SH-SY5Y (cell line): ENCODE results near the gene CBFA2T3.

Experiments used
- GATA2 ChIP-seq: IDR thresholded peaks from 2 replicates; pipeline ENCODE4 v1.6.1; 2011; ENCODE audit warnings: mild to moderate bottlenecking, low read depth, low read length
- GATA3 ChIP-seq: IDR thresholded peaks from 2 replicates; pipeline ENCODE4 v1.6.1; 2011; ENCODE audit warnings: low read depth, mild to moderate bottlenecking, low read length, moderate library complexity

Gene CBFA2T3

DNA sequence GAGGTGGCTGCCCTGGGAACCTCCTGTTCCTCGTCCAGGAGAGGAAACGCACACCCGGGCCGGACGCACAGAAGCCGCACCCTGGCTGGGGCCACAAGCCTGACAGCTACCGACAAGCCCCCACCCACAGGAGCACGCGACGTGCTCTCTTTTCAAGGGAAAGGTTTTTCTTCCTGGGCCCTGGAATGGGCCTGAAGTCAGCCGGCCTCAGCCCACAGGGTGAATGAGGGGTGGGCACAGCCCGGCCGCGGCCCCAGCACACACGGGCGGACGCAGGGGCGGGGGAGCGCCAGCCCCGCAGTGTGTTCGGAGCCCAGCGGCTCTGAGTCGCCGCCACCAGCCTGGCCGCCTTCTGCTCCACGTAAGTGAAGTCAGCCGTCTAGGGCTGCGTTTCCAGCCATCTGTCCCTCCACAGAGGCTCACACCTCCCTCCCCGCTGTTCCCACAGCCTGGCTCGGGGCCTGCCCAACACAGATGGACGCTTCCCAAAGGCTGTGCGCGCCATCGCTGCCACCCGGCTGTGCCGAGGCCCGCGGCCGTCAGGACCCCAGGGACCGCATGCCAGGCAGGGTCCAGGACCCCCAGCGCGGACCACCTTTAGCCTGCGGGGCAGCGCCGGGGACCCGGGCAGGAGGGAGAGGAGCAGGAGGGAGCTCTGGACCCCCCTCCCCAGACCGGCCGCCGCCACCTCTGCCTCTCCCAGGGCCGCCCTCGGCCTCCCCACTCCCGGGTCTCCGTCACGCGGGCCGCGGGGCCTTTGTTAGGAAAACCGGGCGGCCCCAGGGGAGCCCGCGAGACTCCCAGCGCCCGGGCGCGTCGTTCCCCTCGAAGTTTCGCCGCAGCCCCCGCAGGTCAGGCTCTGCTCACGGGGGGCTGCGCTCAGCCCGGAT, 36.8 kb downstream of the CBFA2T3 start:
- no peak for TF ChIP-seq GATA3
- TF ChIP-seq GATA2: no peak

DNA sequence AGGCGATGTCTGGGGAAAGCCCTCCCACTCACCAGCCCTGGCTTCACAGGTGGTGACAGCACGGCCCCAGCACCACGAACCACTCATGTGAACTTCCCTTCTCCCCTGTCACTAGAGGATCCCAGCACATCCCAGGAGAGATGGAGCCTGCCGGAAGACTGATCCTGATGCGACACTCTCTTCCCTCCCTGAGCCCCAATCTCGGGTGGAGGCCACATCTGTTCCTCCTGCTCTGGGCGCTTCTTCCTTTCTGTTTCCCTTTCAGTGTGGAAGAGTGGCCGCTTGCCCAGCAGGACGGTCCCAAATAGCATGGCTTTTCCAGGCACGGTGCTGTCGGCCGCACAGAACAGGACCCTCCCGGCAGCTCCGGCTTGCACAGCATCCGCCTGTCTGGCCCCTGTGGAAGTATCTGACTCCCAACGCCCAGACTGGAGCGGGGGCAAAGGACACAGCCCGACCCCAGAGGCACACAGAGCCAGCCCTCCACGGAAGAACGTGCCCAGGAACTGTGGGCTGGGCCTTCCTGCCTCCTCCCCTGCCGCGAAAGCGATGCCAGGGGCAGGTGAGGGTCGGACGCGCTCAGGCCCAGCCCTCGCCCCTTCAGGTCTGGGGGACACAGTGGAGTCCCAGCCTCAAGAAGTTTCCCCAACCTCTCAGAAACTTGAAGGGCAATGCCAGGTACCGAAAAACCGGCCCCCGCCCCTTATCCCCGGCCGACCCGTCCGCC, 37.6 kb downstream of the CBFA2T3 start:
- TF ChIP-seq GATA2 (no peak), GATA3 (no peak)

DNA sequence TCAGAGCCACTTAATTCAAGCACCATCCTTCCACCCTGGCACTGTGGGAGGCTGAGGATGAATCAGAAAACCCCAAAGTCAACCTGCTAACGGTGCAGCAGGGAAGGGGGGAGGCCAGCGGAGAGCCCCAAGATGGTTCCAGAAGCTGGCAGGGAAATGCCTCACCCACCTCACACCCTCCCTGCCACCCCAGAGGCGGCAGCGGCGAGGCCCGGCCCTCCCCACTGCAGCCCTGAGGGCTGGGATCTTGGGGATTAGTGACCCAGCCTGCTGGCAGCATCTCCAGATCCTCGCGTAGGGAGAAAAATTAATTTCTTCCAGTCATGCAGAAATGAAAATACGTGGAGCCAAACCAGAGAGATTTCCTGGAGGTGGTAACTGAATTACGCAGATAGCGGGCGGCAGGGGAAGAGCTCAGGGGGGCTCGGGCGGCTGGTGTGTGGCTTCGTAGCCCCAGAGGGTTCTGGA, 38.2 kb downstream of the CBFA2T3 start:
- TF ChIP-seq GATA2: peak; percentile 48; the same call in 1 of the 2 replicates
- no peak for TF ChIP-seq GATA3

DNA sequence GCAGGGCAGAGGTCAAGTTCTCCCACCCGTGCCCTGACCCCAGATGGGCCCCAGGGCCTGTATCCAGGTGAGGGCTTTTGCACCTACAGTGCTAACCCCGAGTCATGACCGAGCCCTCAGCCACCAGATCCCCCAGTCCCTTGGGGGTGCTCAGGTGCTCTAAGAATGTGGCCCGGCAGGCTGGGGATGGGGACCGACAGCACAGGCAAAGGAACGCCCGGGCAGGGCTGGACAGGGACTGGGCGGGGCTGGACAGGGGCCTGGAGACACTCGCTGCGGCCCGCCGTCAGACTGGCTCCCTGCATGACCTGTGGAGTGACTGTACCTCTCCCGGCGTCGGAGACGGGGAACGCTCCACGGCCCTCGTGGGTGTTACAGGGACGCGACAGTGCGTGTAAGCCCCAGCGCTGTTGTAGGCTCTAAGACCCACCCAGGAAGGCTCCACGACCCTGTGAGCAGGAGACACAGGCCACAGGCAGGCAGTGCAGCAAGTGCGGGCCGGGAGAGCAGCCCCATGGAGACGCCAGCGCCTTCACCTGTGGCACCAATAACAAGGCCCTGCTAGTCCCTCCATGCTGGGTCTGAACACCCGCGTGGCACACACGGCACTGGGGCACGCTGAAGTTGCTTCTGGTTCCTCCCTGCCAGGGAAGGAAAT, 38.8 kb downstream of the CBFA2T3 start:
- TF ChIP-seq GATA2: no peak
- no peak for TF ChIP-seq GATA3

DNA sequence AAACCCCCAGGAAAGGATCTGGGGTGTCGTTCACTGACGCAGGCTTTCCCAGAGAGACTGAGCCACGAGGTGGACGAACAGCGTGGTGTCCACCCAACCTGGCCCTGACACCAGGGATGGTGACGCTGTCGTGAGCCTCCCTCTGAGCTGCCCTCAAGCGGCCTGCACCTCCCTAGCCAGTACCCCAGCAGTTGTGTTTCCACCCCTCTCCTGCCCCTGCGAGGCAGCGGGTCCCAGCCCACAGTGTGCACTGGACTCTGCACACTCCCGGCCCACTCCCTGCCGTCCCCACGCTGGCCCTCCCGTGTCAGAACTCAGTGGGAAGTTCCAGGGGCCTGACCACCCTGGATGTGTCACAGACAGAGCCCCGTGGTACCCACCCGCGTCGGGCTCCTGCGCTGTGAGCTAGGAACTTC, 39.8 kb downstream of the CBFA2T3 start:
- TF ChIP-seq GATA2: no peak
- TF ChIP-seq GATA3: no peak

DNA sequence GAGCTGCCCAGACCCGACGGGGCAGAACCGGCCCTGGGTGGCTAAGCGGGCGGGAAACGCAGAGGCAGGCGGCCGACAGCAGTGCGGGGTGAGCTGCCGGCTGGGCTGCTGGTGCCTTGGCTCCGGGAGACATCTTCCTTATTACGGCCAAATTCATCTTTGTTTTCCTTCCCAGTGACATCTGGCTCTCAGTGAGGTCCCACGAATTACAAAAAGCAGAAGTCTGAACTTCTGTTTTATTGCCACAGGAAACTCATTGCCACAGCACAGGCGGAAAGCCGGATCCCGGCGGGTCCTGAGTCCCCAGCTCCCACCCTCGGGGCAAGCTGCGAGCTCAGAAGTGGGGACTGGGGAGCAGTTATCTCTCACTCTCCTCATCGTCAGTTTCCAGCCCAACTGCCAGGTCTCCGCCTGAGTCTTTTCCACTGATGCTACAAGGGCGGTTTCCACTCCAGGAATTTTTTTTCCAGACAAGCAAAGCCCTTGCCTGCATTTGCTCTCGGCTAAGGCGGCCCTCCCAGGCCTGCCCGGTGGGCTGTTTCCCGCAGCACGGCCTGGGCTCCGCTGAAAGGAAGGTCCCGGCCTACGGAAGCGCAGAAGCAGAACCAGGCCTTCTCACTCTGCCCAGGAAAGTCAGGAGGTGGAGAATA, 40.3 kb downstream of the CBFA2T3 start:
- TF ChIP-seq GATA2 (no peak), GATA3 (no peak)

DNA sequence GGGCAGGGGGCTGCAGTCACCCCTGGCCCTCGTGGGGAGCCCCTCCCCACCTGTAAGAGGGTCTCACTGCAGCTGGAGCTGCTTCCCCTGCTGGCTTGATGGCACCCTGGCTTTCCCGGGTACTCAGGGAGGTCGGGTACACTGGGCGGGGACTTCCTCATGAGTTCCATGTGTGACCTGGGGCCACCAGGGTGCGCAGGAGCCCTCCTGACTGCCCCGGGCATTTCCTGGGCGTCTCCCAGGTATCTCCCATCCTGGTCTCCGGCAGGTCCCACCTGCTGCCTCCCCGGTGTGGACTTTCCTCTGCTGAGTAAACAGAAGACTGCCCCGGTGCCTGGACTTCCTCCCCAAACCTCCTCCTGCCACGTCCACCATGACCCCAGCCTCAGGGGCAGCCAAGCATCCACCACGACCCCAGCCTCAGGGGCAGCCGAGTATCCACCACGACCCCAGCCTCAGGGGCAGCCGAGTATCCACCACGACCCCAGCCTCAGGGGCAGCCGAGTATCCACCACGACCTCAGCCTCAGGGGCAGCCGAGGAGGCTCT, 40.9 kb downstream of the CBFA2T3 start:
- TF ChIP-seq GATA3: no peak
- no peak for TF ChIP-seq GATA2

DNA sequence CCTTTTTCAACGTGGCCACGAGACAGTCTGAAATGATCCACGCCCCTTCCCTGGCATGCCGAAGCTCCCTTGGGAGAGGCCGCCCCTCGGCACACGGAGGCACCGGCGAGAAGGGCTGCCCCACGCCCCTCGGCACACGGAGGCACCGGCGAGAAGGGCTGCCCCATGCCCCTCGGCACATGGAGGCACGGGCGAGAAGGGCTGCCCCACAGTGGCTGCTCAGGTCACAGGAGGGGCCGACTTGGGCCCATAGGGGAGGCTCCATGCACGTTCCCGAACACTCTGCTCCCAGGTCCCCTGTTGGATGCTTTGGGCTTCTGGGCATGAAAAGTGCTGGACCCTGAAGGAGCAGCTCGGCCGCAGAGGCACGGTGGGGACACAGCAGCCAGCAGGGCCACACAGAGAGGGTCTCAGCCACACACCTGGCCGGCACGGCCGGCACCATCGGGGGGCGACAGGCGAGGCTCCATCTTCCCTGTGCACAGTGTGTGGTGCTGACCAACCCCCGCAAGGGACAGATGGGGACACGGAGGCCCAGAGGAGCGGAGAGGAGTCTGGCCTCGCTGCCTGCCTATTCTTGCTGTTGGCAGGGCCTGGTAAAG, 42.8 kb downstream of the CBFA2T3 start:
- TF ChIP-seq GATA2 (no peak), GATA3 (no peak)

DNA sequence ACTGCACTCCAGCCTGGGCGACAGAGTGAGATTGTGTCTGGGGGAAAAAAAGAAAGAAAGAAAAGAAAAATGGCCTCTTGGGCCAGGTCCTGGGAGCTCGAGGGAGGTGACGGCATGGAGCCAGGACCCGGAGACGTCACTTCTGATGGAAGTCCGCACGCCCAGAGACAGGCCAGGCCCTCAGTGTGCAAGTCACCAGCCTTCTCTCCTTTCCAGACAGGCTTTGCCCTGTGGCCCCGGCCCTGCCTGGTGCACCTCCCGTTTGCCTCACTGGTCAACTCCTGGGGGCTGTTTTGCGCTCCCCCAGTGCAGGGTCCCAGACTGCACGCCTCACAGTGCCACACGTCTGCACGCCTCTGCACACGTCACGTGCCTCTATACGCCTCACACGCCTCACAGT, 44.1 kb downstream of the CBFA2T3 start:
- no peak for TF ChIP-seq GATA3
- TF ChIP-seq GATA2: no peak

DNA sequence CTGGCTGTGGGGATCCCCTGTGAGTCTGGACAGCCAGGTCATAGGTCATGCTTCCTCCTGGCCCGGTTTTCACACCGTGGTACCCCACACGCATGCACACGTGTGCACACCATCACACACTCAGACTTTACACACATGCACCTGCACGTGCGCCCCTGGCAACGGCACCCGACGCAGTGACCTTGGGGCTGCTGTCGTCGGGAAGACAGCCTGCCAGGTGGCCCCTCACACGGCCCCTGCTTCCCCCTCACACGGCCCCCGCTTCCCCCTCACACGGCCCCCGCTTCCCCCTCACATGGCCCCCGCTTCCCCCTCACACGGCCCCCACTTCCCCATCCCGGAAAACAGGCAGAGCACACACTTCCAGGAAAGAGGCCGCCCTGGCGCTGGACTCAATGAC, 45.1 kb downstream of the CBFA2T3 start:
- TF ChIP-seq GATA3 (no peak), GATA2 (no peak)

DNA sequence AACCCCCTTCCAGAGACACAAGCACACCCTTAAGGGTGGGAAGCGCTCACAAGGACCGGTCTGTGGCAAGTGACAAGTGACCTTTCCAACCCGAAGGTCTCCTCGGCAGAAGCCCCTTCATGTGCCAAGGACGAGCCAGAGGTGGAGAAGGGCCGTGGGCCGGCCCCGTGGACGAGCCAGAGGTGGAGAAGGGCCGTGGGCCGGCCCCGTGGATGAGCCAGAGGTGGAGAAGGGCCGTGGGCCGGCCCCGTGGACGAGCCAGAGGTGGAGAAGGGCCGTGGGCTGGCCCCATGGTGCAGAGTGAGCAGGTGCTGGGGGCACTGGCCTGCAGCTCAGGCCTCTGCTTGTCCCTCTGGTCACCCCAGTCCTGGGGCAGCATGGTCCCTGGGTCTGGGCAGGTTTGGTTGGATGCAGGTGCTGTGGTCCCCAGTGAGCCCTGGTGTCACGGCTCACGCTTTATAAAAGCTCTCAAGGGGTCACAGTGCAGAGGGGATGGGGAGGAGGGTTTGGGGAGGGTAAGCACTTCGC, 45.6 kb downstream of the CBFA2T3 start:
- TF ChIP-seq GATA2 (no peak), GATA3 (no peak)

DNA sequence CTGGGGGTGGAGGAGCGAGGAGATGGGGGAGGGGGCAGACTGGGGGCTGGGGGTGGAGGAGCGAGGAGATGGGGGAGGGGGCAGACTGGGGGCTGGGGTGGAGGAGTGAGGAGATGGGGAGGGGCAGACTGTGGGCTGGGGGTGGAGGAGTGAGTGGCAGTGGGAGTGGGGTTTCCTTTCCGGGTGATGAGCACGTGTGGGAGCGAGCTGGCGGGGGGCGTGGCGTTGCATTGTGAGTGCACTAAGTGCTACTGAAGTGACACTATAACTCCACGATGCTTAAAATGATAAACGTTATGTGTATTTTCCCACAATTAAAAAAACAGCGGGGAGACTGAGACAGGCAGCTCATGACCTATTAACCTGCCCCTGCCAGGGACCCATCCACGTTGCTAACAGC, 46.3 kb downstream of the CBFA2T3 start:
- TF ChIP-seq GATA2: no peak
- TF ChIP-seq GATA3: no peak

DNA sequence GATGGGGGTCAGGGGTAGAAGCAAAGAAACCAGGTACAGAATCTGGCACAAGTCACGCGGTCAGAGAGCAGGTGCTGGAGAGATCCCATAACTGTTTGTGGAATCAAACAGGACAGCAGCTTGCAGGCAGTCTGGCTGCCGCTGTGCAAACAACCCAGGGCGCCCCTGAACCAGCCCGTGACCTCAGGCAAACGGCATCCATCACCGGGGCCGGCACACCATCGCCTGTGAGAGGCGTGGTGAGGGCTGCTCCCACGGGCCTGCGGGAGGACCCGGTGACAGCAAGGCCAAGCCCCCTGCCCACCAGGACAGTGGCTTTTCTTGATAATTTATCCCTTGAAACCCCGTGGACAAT, 47.9 kb downstream of the CBFA2T3 start:
- TF ChIP-seq GATA2 (no peak), GATA3 (no peak)
